ENCODE measurements around the gene NHSL2.

- TF ChIP-seq CTCF (IDR thresholded peaks at IDR 0.05) = no peak
- TF ChIP-seq, protein P1, sequence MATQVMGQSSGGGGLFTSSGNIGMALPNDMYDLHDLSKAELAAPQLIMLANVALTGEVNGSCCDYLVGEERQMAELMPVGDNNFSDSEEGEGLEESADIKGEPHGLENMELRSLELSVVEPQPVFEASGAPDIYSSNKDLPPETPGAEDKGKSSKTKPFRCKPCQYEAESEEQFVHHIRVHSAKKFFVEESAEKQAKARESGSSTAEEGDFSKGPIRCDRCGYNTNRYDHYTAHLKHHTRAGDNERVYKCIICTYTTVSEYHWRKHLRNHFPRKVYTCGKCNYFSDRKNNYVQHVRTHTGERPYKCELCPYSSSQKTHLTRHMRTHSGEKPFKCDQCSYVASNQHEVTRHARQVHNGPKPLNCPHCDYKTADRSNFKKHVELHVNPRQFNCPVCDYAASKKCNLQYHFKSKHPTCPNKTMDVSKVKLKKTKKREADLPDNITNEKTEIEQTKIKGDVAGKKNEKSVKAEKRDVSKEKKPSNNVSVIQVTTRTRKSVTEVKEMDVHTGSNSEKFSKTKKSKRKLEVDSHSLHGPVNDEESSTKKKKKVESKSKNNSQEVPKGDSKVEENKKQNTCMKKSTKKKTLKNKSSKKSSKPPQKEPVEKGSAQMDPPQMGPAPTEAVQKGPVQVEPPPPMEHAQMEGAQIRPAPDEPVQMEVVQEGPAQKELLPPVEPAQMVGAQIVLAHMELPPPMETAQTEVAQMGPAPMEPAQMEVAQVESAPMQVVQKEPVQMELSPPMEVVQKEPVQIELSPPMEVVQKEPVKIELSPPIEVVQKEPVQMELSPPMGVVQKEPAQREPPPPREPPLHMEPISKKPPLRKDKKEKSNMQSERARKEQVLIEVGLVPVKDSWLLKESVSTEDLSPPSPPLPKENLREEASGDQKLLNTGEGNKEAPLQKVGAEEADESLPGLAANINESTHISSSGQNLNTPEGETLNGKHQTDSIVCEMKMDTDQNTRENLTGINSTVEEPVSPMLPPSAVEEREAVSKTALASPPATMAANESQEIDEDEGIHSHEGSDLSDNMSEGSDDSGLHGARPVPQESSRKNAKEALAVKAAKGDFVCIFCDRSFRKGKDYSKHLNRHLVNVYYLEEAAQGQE (IDR thresholded peaks at IDR 0.05; ENCODE audit: insufficient read depth in 1 of 2, low read depth in 2 of 2, low read length in 1 of 2) = no peak
- no peak for TF ChIP-seq POLR2AphosphoS5 (IDR thresholded peaks at IDR 0.05; ENCODE audit: low read depth, low read length)
- TF ChIP-seq TCF7L2 (IDR thresholded peaks at IDR 0.05; ENCODE audit: low read depth, low read length) = no peak
- TF ChIP-seq SIN3A (IDR thresholded peaks at IDR 0.05; ENCODE audit: borderline replicate concordance, insufficient read depth, low read depth, low read length) = no peak
These were observed 176.3 kb downstream of the NHSL2 start for GRCh38 chrX:72086995-72087394.

All from Panc1 (cell line).